ENCODE results near the gene FAM20C. TPM values are rescaled to one million over a fixed set of nuclear protein-coding genes. Genes with fewer than 3 reads are reported as not detected.

The FAM20C gene
- total and polyA plus RNA-seq, 10 of the 15 experiments (the other 5 are each of a cell fraction or from before 2014, with no cell fraction given), result 0.44 TPM; not detected in 9

DNA sequence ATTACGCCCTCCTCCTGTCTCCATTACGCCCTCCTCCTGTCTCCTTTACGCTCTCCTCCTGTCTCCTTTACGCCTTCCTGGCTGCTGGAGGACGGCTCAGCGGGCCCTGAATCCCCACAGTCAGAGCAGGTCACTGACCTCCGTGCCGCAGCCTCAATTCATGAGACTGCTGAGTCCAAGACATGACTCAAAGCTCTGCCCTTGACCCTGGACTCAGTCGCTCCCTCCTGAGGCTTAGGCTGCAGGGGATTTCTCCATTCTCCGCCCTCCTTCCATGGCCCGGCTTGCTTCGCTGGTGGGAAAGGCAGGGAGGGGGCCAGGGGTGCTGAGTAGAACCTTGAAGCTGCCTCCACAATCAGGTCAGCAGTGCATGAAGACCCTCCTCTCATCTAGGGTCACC is 76.6 kb downstream of the FAM20C start (continued):
- no peak for TF ChIP-seq TCF12 (IDR thresholded peaks at IDR 0.05; ENCODE audit: low read depth, low read length)

DNA sequence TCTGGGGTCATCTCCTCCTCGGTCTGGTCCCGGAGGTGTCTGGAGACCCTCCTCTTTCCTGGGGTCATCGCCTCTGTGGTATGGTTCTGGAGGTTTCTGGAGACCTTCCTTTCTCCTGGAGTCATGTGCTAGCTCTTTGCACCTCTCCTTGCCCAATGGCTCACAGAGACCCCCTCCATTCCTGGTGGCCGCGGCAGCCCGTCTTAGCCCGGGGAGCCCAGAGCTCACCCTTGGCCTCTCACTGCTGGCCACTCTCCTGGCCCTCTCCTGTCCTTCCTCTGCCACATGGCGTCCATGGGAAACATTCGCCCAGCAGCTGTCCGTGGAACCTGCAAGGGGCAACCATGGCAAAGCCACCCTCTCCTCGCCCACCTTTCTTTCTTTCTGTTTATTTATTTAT is 77.3 kb downstream of the FAM20C start:
- SMC1A ChIA-PET (ENCODE audit: uncharacterized antibody, unreplicated experiment), result no interaction called here
- no peak overlapping the region for H3K27ac ChIP-seq (ENCODE audit: control insufficient read depth, insufficient read depth)
- H3K4me3 ChIP-seq, result no peak overlapping the region
- FAIRE-seq (no peak), ATAC-seq (no peak), DNase-seq (ENCODE audit: low read depth, low spot score) (no peak)
- H3K4me2 ChIP-seq (ENCODE audit: control insufficient read depth, insufficient read depth), result no peak overlapping the region
- in situ Hi-C loops (cut with MboI) (no loop called here), intact Hi-C loops (cut with micrococcal nuclease; ENCODE audit: unreplicated experiment) (no loop called here)
- RAD21 ChIA-PET (ENCODE audit: unreplicated experiment), result no interaction called here
- 45% methylated on average over 11 of the region's 11 CpGs for WGBS (ENCODE audit: insufficient coverage, insufficient replicate concordance, low lambda C conversion rate, missing lambda C conversion rate)
- BruUV-seq (replicated peaks), result no TSS peak
- H3K9ac ChIP-seq (ENCODE audit: control insufficient read depth, insufficient read depth, low read length), result no peak overlapping the region
- POLR2A ChIA-PET, result no interaction called here
- H3K79me2 ChIP-seq (ENCODE audit: control insufficient read depth, insufficient read depth, low read length), result no peaks in the 10 kb centered on the region
- no peaks in the 10 kb centered on the region for H3K4me1 ChIP-seq (ENCODE audit: control insufficient read depth, insufficient read depth, low read length)
- H3K9me3 ChIP-seq (replicated peaks; ENCODE audit: control insufficient read depth, insufficient read depth, low read length), result no peaks in the 10 kb centered on the region; the same call in 2 of the 3 replicates
- TF ChIP-seq, protein P1, sequence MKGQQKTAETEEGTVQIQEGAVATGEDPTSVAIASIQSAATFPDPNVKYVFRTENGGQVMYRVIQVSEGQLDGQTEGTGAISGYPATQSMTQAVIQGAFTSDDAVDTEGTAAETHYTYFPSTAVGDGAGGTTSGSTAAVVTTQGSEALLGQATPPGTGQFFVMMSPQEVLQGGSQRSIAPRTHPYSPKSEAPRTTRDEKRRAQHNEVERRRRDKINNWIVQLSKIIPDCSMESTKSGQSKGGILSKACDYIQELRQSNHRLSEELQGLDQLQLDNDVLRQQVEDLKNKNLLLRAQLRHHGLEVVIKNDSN (IDR thresholded peaks at IDR 0.05; ENCODE audit: borderline replicate concordance, extremely low read length, insufficient read depth, low read depth, low read length), result no peak
- TF ChIP-seq IKZF2 (IDR thresholded peaks at IDR 0.05) (no peak), SUZ12 (IDR thresholded peaks at IDR 0.05; ENCODE audit: unreplicated experiment) (no peak)
- TF ChIP-seq, protein P2, sequence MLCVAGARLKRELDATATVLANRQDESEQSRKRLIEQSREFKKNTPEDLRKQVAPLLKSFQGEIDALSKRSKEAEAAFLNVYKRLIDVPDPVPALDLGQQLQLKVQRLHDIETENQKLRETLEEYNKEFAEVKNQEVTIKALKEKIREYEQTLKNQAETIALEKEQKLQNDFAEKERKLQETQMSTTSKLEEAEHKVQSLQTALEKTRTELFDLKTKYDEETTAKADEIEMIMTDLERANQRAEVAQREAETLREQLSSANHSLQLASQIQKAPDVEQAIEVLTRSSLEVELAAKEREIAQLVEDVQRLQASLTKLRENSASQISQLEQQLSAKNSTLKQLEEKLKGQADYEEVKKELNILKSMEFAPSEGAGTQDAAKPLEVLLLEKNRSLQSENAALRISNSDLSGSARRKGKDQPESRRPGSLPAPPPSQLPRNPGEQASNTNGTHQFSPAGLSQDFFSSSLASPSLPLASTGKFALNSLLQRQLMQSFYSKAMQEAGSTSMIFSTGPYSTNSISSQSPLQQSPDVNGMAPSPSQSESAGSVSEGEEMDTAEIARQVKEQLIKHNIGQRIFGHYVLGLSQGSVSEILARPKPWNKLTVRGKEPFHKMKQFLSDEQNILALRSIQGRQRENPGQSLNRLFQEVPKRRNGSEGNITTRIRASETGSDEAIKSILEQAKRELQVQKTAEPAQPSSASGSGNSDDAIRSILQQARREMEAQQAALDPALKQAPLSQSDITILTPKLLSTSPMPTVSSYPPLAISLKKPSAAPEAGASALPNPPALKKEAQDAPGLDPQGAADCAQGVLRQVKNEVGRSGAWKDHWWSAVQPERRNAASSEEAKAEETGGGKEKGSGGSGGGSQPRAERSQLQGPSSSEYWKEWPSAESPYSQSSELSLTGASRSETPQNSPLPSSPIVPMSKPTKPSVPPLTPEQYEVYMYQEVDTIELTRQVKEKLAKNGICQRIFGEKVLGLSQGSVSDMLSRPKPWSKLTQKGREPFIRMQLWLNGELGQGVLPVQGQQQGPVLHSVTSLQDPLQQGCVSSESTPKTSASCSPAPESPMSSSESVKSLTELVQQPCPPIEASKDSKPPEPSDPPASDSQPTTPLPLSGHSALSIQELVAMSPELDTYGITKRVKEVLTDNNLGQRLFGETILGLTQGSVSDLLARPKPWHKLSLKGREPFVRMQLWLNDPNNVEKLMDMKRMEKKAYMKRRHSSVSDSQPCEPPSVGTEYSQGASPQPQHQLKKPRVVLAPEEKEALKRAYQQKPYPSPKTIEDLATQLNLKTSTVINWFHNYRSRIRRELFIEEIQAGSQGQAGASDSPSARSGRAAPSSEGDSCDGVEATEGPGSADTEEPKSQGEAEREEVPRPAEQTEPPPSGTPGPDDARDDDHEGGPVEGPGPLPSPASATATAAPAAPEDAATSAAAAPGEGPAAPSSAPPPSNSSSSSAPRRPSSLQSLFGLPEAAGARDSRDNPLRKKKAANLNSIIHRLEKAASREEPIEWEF (IDR thresholded peaks at IDR 0.05; ENCODE audit: insufficient replicate concordance, low read depth, low read length), result no peak
- no peaks in the 10 kb centered on the region for H3K36me3 ChIP-seq (ENCODE audit: control insufficient read depth in 2 of 2, insufficient read depth in 2 of 2, low read length in 1 of 2)
- CTCF ChIA-PET, result no interaction called here
- no peaks in the 10 kb centered on the region for H3K27me3 ChIP-seq (replicated peaks in 1 of 2; ENCODE audit: control insufficient read depth in 2 of 2, insufficient read depth in 2 of 2, low read length in 1 of 2)
- no peak overlapping the region for H2AFZ ChIP-seq (ENCODE audit: control insufficient read depth, low read depth, low read length)
- H4K20me1 ChIP-seq (ENCODE audit: control insufficient read depth, insufficient read depth), result no peaks in the 10 kb centered on the region
